GOT3 (cell line): ENCODE results near the gene XG.

Source experiments
- DNase-seq: peaks from one replicate; lab custom pipeline; 2025; ENCODE audit warnings: mixed read lengths; lab: John Stamatoyannopoulos, UW

The XG gene

GRCh38 chrX:2819345-2820135 lies 67.7 kb downstream of the XG start:
- DNase-seq: no peak

GRCh38 chrX:2820136-2820771 lies 68.4 kb downstream of the XG start:
- DNase-seq: no peak

- DNase-seq: no peak
Observed at GRCh38 chrX:2823795-2824386, 72.1 kb downstream of the XG start.

- DNase-seq: no peak
Observed at GRCh38 chrX:2824886-2825285, 73.0 kb downstream of the XG start.

GRCh38 chrX:2828344-2828958 lies 76.6 kb downstream of the XG start, which contains the start of gene GYG2:
GYG2 (plus strand) TSS chrX:2828930; CDS start chrX:2830189, 1,259 bp downstream.
- peak; percentile 10 for DNase-seq

GRCh38 chrX:2828959-2829411 lies 77.1 kb downstream of the XG start:
- no peak for DNase-seq

- DNase-seq: no peak
Observed at GRCh38 chrX:2829469-2830246, 77.8 kb downstream of the XG start.

GRCh38 chrX:2831471-2832228 lies 79.8 kb downstream of the XG start:
- DNase-seq: no peak

GRCh38 chrX:2837961-2838360 lies 86.1 kb downstream of the XG start:
- no peak for DNase-seq

- DNase-seq: no peak
Observed at GRCh38 chrX:2840961-2841360, 89.1 kb downstream of the XG start.

- DNase-seq: no peak
Observed at GRCh38 chrX:2841537-2841936, 89.7 kb downstream of the XG start.

- DNase-seq: no peak
Observed at GRCh38 chrX:2846992-2847391, 95.2 kb downstream of the XG start.

GRCh38 chrX:2848871-2849301 lies 97.0 kb downstream of the XG start:
- DNase-seq: no peak

- DNase-seq: no peak
Observed at GRCh38 chrX:2854918-2855317, 103.1 kb downstream of the XG start.

- no peak for DNase-seq
Observed at GRCh38 chrX:2855761-2856160, 103.9 kb downstream of the XG start.

GRCh38 chrX:2857566-2857965 lies 105.7 kb downstream of the XG start:
- DNase-seq: no peak

- DNase-seq: no peak
Observed at GRCh38 chrX:2859197-2859797, 107.5 kb downstream of the XG start.

GRCh38 chrX:2862404-2862803 lies 110.6 kb downstream of the XG start:
- no peak for DNase-seq

GRCh38 chrX:2863646-2864045 lies 111.8 kb downstream of the XG start:
- DNase-seq: no peak
